ENCODE data around the gene BMPR1B. TPM values are rescaled to one million over a fixed set of nuclear protein-coding genes. Genes with fewer than 3 reads are reported as not detected.

BMPR1B gene
- total and polyA plus RNA-seq, 9 of the 15 experiments (the other 6 are each of a cell fraction or from before 2014, with no cell fraction given): 0.01 TPM; not detected in 8

- ATAC-seq (no peak), DNase-seq (ENCODE audit: extremely low read depth in 1 of 4, low spot score in 3 of 4) (no peak), FAIRE-seq (no peak)
- 0% methylated on average over 4 of the region's 4 CpGs for WGBS (ENCODE audit: insufficient coverage, low coverage, missing lambda C conversion rate)
- ChIA-PET POLR2A (no interaction called here), CTCF (ENCODE audit: low intra/inter-chr PET ratio) (no interaction called here)
- Histone ChIP-seq H3K27ac (ENCODE audit: extremely low read depth, low read depth, low read length) (no peak overlapping the region), H3K79me2 (ENCODE audit: control insufficient read depth, insufficient read depth, low read length) (no peaks in the 10 kb centered on the region), H3K4me2 (ENCODE audit: insufficient read depth, low read length) (no peak overlapping the region), H2AFZ (ENCODE audit: low read depth, low read length) (no peak overlapping the region), H3K27me3 (ENCODE audit: control insufficient read depth in 2 of 2, insufficient read depth in 2 of 2, low read length in 2 of 2) (peaks cover 0 to 2% of the 10 kb centered on the region in 2 experiments; a peak in 3 of 5 replicates), H3K4me1 (replicated peaks in 1 of 2; ENCODE audit: control insufficient read depth in 2 of 2, insufficient read depth in 2 of 2, low read length in 2 of 2) (no peaks in the 10 kb centered on the region), H3K9ac (ENCODE audit: insufficient read depth in 1 of 2, low read depth in 2 of 2, low read length in 2 of 2) (no peak overlapping the region), H3K36me3 (ENCODE audit: control insufficient read depth, insufficient read depth, low read length) (no peaks in the 10 kb centered on the region), H4K20me1 (replicated peaks; ENCODE audit: control insufficient read depth, insufficient read depth, low read length) (no peaks in the 10 kb centered on the region), H3K4me3 (no peak overlapping the region), H3K9me3 (replicated peaks; ENCODE audit: control insufficient read depth, insufficient read depth, low read depth, low read length) (no peaks in the 10 kb centered on the region), H3K9me1 (ENCODE audit: control insufficient read depth, insufficient read depth, low read length) (no peaks in the 10 kb centered on the region)
- BruUV-seq (replicated peaks): no TSS peak
- in situ Hi-C loops (cut with MboI): no loop called here
- intact Hi-C loops (cut with micrococcal nuclease): no loop called here
- TF ChIP-seq IRF2 (CRISPR knock-in tag; IDR thresholded peaks at IDR 0.05): no peak
- TF ChIP-seq SUPT5H (IDR thresholded peaks at IDR 0.05): no peak
- no peak for TF ChIP-seq ZNF57 (CRISPR knock-in tag; IDR thresholded peaks at IDR 0.05)
- no peak for TF ChIP-seq ZNF76 (CRISPR knock-in tag; IDR thresholded peaks at IDR 0.05; ENCODE audit: borderline replicate concordance)
Observed at GRCh38 chr4:94871644-94872305, 114.0 kb downstream of the BMPR1B start.

- H2AFZ ChIP-seq (ENCODE audit: low read depth, low read length): no peak overlapping the region
- H4K20me1 ChIP-seq (replicated peaks; ENCODE audit: control insufficient read depth, insufficient read depth, low read length): no peaks in the 10 kb centered on the region
- H3K27me3 ChIP-seq (ENCODE audit: control insufficient read depth in 2 of 2, insufficient read depth in 2 of 2, low read length in 2 of 2): peaks cover 0 to 2% of the 10 kb centered on the region in 2 experiments; a peak in 1 of 5 replicates
- ChIA-PET CTCF (ENCODE audit: low intra/inter-chr PET ratio) (no interaction called here), POLR2A (no interaction called here)
- no peak overlapping the region for H3K4me2 ChIP-seq (ENCODE audit: insufficient read depth, low read length)
- no peaks in the 10 kb centered on the region for H3K36me3 ChIP-seq (ENCODE audit: control insufficient read depth, insufficient read depth, low read length)
- H3K79me2 ChIP-seq (ENCODE audit: control insufficient read depth, insufficient read depth, low read length): no peaks in the 10 kb centered on the region
- no peak overlapping the region for H3K27ac ChIP-seq (ENCODE audit: extremely low read depth, low read depth, low read length)
- WGBS (ENCODE audit: insufficient coverage, low coverage, missing lambda C conversion rate): 0% methylated on average over 2 of the region's 2 CpGs
- no peaks in the 10 kb centered on the region for H3K9me1 ChIP-seq (ENCODE audit: control insufficient read depth, insufficient read depth, low read length)
- H3K4me1 ChIP-seq (replicated peaks in 1 of 2; ENCODE audit: control insufficient read depth in 2 of 2, insufficient read depth in 2 of 2, low read length in 2 of 2): no peaks in the 10 kb centered on the region
- DNase-seq (ENCODE audit: extremely low read depth in 1 of 4, low spot score in 3 of 4) (no peak), ATAC-seq (no peak), FAIRE-seq (no peak)
- H3K9ac ChIP-seq (ENCODE audit: insufficient read depth in 1 of 2, low read depth in 2 of 2, low read length in 2 of 2): no peak overlapping the region
- H3K9me3 ChIP-seq (replicated peaks; ENCODE audit: control insufficient read depth, insufficient read depth, low read depth, low read length): no peaks in the 10 kb centered on the region
- in situ Hi-C loops (cut with MboI) (no loop called here), intact Hi-C loops (cut with micrococcal nuclease) (no loop called here)
- BruUV-seq (replicated peaks): no TSS peak
- no peak overlapping the region for H3K4me3 ChIP-seq
- no peak for TF ChIP-seq ATF2 (CRISPR knock-in tag; IDR thresholded peaks at IDR 0.05)
- no peak for TF ChIP-seq ILF3 (IDR thresholded peaks at IDR 0.05; ENCODE audit: borderline replicate concordance)
- no peak for TF ChIP-seq DLX4 (CRISPR knock-in tag; IDR thresholded peaks at IDR 0.05)
- no peak for TF ChIP-seq KDM5B (IDR thresholded peaks at IDR 0.05; ENCODE audit: insufficient replicate concordance, low read depth, low read length)
- no peak for TF ChIP-seq ZNF398 (CRISPR knock-in tag; IDR thresholded peaks at IDR 0.05)
- no peak for TF ChIP-seq ZSCAN29 (IDR thresholded peaks at IDR 0.05)
- no peak for TF ChIP-seq CREB5 (CRISPR knock-in tag; IDR thresholded peaks at IDR 0.05)
Observed at GRCh38 chr4:94877973-94878372, 120.2 kb downstream of the BMPR1B start.
